DOHH2 (cell line): ENCODE results near the gene DHRS12.

Experiments
- H3F3A ChIP-seq: fragments of 200-600 bp; sonication (generic), shearing (Covaris generic); 2 replicates; pipeline ENCODE4 v1.6.0; 2016; ENCODE audit warnings: antibody characterized with exemption, mild to moderate bottlenecking; ENCODE audit not compliant: control insufficient read depth, insufficient read depth
- H3K27ac ChIP-seq: fragments of 200-600 bp; sonication (generic); 2 replicates; pipeline ENCODE4 v1.5.1; 2014; ENCODE audit warnings: low read depth, mild to moderate bottlenecking, low read length, moderate library complexity
- H3K27me3 ChIP-seq: fragments of 200-600 bp; sonication (generic); 2 replicates; pipeline ENCODE4 v1.6.1; 2014; ENCODE audit warnings: mild to moderate bottlenecking, low read length, mixed read lengths; ENCODE audit not compliant: control insufficient read depth
- H3K36me3 ChIP-seq: fragments of 200-600 bp; sonication (generic); 2 replicates; pipeline ENCODE4 v1.6.1; 2014; ENCODE audit warnings: mild to moderate bottlenecking, low read length, moderate library complexity, mixed read lengths; ENCODE audit not compliant: control insufficient read depth
- H3K4me1 ChIP-seq: fragments of 200-600 bp; sonication (generic); 2 replicates; pipeline ENCODE4 v1.6.1; 2014; ENCODE audit warnings: mild to moderate bottlenecking, low read length, mixed read lengths; ENCODE audit not compliant: control insufficient read depth
- H3K4me2 ChIP-seq: fragments of 200-600 bp; sonication (generic); 2 replicates; pipeline ENCODE4 v1.6.0; 2014; ENCODE audit warnings: mild to moderate bottlenecking, low read length, moderate library complexity
- H3K4me3 ChIP-seq: fragments of 200-600 bp; sonication (generic); 2 replicates; pipeline ENCODE4 v1.5.1; 2014; ENCODE audit warnings: mild to moderate bottlenecking, low read length, mixed read lengths
- H3K79me2 ChIP-seq: fragments of 200-600 bp; sonication (generic); 2 replicates; pipeline ENCODE4 v1.6.1; 2014; ENCODE audit warnings: mild to moderate bottlenecking, low read length, mixed read lengths; ENCODE audit not compliant: control insufficient read depth
- H3K9me2 ChIP-seq: fragments of 200-600 bp; sonication (generic); replicated peaks from 2 replicates; pipeline ENCODE4 v1.6.1; 2014; ENCODE audit warnings: mild to moderate bottlenecking, low read length, mixed read lengths; ENCODE audit not compliant: control insufficient read depth
- H3K9me3 ChIP-seq: fragments of 200-600 bp; sonication (generic); 2 replicates; pipeline ENCODE4 v1.6.1; 2014; ENCODE audit warnings: antibody characterized with exemption, low read length, mixed read lengths; ENCODE audit not compliant: control insufficient read depth, insufficient read depth
- H4K20me1 ChIP-seq: fragments of 200-600 bp; sonication (generic); 2 replicates; pipeline ENCODE4 v1.6.0; 2014; ENCODE audit warnings: low read depth, mild to moderate bottlenecking, antibody characterized with exemption, low read length, moderate library complexity; ENCODE audit not compliant: control insufficient read depth, insufficient read depth
- CTCF ChIP-seq: fragments of 200-600 bp; sonication (generic); IDR thresholded peaks from one replicate; pipeline ENCODE4 v1.5.1; 2014; ENCODE audit warnings: antibody characterized with exemption, mild to moderate bottlenecking, low read depth, low read length; ENCODE audit not compliant: poor library complexity, severe bottlenecking
- EZH2phosphoT487 ChIP-seq: fragments of 200-600 bp; sonication (generic); IDR thresholded peaks from 2 replicates; pipeline ENCODE4 v1.6.1; 2017; ENCODE audit warnings: borderline replicate concordance, mild to moderate bottlenecking, antibody characterized with exemption, low read length, moderate library complexity, mixed read lengths

DHRS12 gene

GRCh38 chr13:51817717-51818116, 13.8 kb upstream of the DHRS12 start:
- Histone ChIP-seq H3K27ac (no peak overlapping the region), H3K79me2 (no peaks in the 10 kb centered on the region), H3K36me3 (no peaks in the 10 kb centered on the region), H4K20me1 (no peaks in the 10 kb centered on the region), H3K27me3 (no peaks in the 10 kb centered on the region), H3K4me2 (no peak overlapping the region), H3K9me3 (no peaks in the 10 kb centered on the region), H3K4me1 (peaks cover 74% of the 10 kb centered on the region), H3K9me2 (no peaks in the 10 kb centered on the region), H3K4me3 (no peak overlapping the region), H3F3A (peaks cover 12% of the 10 kb centered on the region; the same call in 1 of the 2 replicates)
- TF ChIP-seq CTCF (no peak), EZH2phosphoT487 (no peak)

GRCh38 chr13:51816604-51817249, 12.8 kb upstream of the DHRS12 start:
- Histone ChIP-seq H3K4me3 (no peak overlapping the region), H3K27ac (no peak overlapping the region), H4K20me1 (no peaks in the 10 kb centered on the region), H3K9me3 (no peaks in the 10 kb centered on the region), H3K79me2 (no peaks in the 10 kb centered on the region), H3K36me3 (no peaks in the 10 kb centered on the region), H3K9me2 (no peaks in the 10 kb centered on the region), H3F3A (peaks cover 11% of the 10 kb centered on the region; the same call in 1 of the 2 replicates), H3K4me1 (peaks cover 74% of the 10 kb centered on the region), H3K4me2 (no peak overlapping the region), H3K27me3 (no peaks in the 10 kb centered on the region)
- TF ChIP-seq EZH2phosphoT487 (no peak), CTCF (no peak)

- H3K27ac ChIP-seq: no peak overlapping the region
- H3F3A ChIP-seq: peaks cover 3% of the 10 kb centered on the region; the same call in 1 of the 2 replicates
- no peaks in the 10 kb centered on the region for H3K79me2 ChIP-seq
- H3K36me3 ChIP-seq: no peaks in the 10 kb centered on the region
- TF ChIP-seq CTCF (no peak), EZH2phosphoT487 (no peak)
- H3K4me3 ChIP-seq: no peak overlapping the region
- no peaks in the 10 kb centered on the region for H4K20me1 ChIP-seq
- H3K9me2 ChIP-seq: no peaks in the 10 kb centered on the region
- no peaks in the 10 kb centered on the region for H3K9me3 ChIP-seq
- H3K4me1 ChIP-seq: peaks cover 74% of the 10 kb centered on the region
- H3K27me3 ChIP-seq: no peaks in the 10 kb centered on the region
- H3K4me2 ChIP-seq: peak overlapping the region; percentile 80
These were observed 11.9 kb upstream of the DHRS12 start for GRCh38 chr13:51815848-51816247.
